Spleen (tissue), 11 donors: Measurements from ENCODE around the gene DEFB121. TPM values are rescaled to one million over a fixed set of nuclear protein-coding genes. Genes with fewer than 3 reads are reported as not detected.

Experiments
- DNase-seq: peaks from one replicate; pipeline ENCODE4 v3.0.0-alpha.2; 2020
- H3K27ac ChIP-seq, 8 donors: fragments of 200-600 bp; sonication (generic) in 7 of 8; 1 replicate in 4 of 8; 2 replicates in 4 of 8; pipeline versions ENCODE4 v1.5.0 to v1.8.0; 2016 to 2021; ENCODE audit warnings: inconsistent platforms in 4 of 8, mild to moderate bottlenecking in 4 of 8, moderate library complexity in 1 of 8
- H3K27me3 ChIP-seq, 7 donors: fragments of 200-600 bp; sonication (generic) in 6 of 7; replicated peaks in 1 of 7; 1 replicate in 4 of 7; 2 replicates in 3 of 7; pipeline versions ENCODE4 v1.5.0 to v1.8.0; 2016 to 2021; ENCODE audit warnings: inconsistent platforms in 3 of 7, mild to moderate bottlenecking in 1 of 7
- H3K36me3 ChIP-seq, 6 donors: fragments of 200-600 bp; sonication (generic) in 5 of 6; 1 replicate in 4 of 6; 2 replicates in 2 of 6; pipeline versions ENCODE4 v1.5.0 to v1.8.0; 2016 to 2021; ENCODE audit warnings: inconsistent platforms in 2 of 6
- H3K4me1 ChIP-seq, 6 donors: fragments of 200-600 bp; sonication (generic) in 5 of 6; 1 replicate in 3 of 6; 2 replicates in 3 of 6; pipeline versions ENCODE4 v1.5.0 to v1.8.0; 2016 to 2021; ENCODE audit warnings: inconsistent platforms in 3 of 6
- H3K4me3 ChIP-seq, 8 donors: fragments of 200-600 bp; sonication (generic) in 7 of 8; 1 replicate in 4 of 8; 2 replicates in 4 of 8; pipeline versions ENCODE4 v1.5.0 to v1.8.0; 2016 to 2021; ENCODE audit warnings: inconsistent platforms in 4 of 8, mild to moderate bottlenecking in 4 of 8, moderate library complexity in 2 of 8
- H3K9me3 ChIP-seq, 8 donors: fragments of 200-600 bp; sonication (generic) in 7 of 8; 1 replicate in 4 of 8; 2 replicates in 4 of 8; pipeline versions ENCODE4 v1.5.0 to v1.8.0; 2016 to 2021; ENCODE audit warnings: inconsistent platforms in 4 of 8
- POLR2A ChIP-seq, 3 donors: fragments of 450-650 bp; IDR thresholded peaks; one replicate each; pipeline ENCODE4 v1.5.1; 2017; ENCODE audit warnings: antibody characterized with exemption in 3 of 3, mild to moderate bottlenecking in 1 of 3
- POLR2AphosphoS5 ChIP-seq, 3 donors: sonication (generic); formaldehyde crosslinking; IDR thresholded peaks; one replicate each; pipeline ENCODE4 v1.5.1; 2017; ENCODE audit warnings: antibody characterized with exemption in 3 of 3
- WGBS, 5 donors: extraction: QIAGEN DNeasy Blood & Tissue Kit in 3 of 5; methylation state at CpG; one replicate each; pipeline versions ENCODE4 v1.1.5 to v1.1.7; 2013 to 2018; 5-methylcytosine and 5-hydroxymethylcytosine counted together
- intact Hi-C: fragments of 100-400 bp; cut with DNase I; formaldehyde crosslinking; loops from one replicate; pipeline ENCODE4 v1.15.0; 2023; ENCODE audit warnings: low total_unique reads
- polyA plus RNA-seq, 3 donors: library from polyadenylated mRNA; stranded (reverse); fragments of 200-250 nt; gene quantifications; one replicate each; pipeline ENCODE4 v1.2.1, GENCODE V29; 2013
- small RNA-seq, 4 donors: library from RNA; depleted of rRNA; stranded (forward); fragments of <200 nt; gene quantifications; one replicate each; pipeline ENCODE3, GENCODE V24; 2016
- total RNA-seq, 7 donors: library from RNA; depleted of rRNA in 3 of 7; stranded (reverse); fragments of >200 nt in 3 of 7; fragmentation: NEBNext Ultra II Directional in 4 of 7; extraction: Animal tissue kit (Norgen Biotek cat#: 25700) in 4 of 7; gene quantifications; one replicate each; pipeline versions ENCODE4 v1.1.0 to v1.2.1, GENCODE V29; 2016 to 2021
- TF ChIP-seq, protein P1 (sequence below), 11 experiments: fragments of 200-600 bp in 7 of 11; fragments of 450-650 bp in 4 of 11; sonication (generic) in 4 of 11; IDR thresholded peaks in 8 of 11; conservative IDR thresholded peaks in 3 of 11; 1 replicate in 7 of 11; 2 replicates in 4 of 11; pipeline versions ENCODE4 v1.4.0 to v1.8.0; 2016 to 2021; ENCODE audit warnings: antibody characterized with exemption in 11 of 11, inconsistent platforms in 4 of 11, mild to moderate bottlenecking in 1 of 11
- donor health status: healthy with polysubstance abuse.
- donor health status: DM: no; HTN: no; CAD: no; lungs with moderate emphysema.
- donor health status: DM: no; HTN: no; CAD: no.
- donor health status: Bipolar disorder and iron deficiency.
- donor health status: healthy.
- donor health status: DM: no; HTN: no; CAD: no.
- donor health status: DM: yes; HTN: yes; CAD: no.

DEFB121 gene
- total and polyA plus RNA-seq, 10 donors: not detected

DNA sequence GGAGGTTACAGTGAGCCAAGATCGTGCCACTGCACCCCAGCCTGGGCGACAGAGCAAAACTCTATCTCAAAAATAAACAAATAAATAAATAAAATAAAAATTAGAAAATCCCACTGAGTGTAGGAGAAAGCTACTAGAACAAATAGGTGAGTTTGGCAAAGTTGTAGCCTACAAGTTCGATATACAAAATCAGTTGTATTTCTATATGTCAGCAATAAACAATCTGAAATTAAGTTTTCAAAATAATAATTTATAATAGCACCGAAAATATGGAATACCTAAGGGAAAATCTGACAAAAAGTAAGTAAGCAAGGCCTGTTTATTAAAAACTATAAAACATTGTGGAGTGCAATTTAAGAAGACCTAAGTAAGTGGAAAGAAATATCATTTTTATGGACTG lies 42.7 kb downstream of the DEFB121 start:
- no peak for TF ChIP-seq POLR2AphosphoS5 (IDR thresholded peaks at IDR 0.05)
- TF ChIP-seq, protein P1, sequence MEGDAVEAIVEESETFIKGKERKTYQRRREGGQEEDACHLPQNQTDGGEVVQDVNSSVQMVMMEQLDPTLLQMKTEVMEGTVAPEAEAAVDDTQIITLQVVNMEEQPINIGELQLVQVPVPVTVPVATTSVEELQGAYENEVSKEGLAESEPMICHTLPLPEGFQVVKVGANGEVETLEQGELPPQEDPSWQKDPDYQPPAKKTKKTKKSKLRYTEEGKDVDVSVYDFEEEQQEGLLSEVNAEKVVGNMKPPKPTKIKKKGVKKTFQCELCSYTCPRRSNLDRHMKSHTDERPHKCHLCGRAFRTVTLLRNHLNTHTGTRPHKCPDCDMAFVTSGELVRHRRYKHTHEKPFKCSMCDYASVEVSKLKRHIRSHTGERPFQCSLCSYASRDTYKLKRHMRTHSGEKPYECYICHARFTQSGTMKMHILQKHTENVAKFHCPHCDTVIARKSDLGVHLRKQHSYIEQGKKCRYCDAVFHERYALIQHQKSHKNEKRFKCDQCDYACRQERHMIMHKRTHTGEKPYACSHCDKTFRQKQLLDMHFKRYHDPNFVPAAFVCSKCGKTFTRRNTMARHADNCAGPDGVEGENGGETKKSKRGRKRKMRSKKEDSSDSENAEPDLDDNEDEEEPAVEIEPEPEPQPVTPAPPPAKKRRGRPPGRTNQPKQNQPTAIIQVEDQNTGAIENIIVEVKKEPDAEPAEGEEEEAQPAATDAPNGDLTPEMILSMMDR (IDR thresholded peaks at IDR 0.05 in 8 of 11, conservative IDR thresholded peaks at IDR 0.05 in 3 of 11): no peak
- no peaks in the 10 kb centered on the region for H3K4me1 ChIP-seq
- no peak overlapping the region for H3K27ac ChIP-seq
- H3K36me3 ChIP-seq: no peaks in the 10 kb centered on the region
- intact Hi-C loops: no loop called here
- no peak for DNase-seq
- 65 to 84% (median 77%) methylated on average over 4 of the region's 4 CpGs for WGBS, 5 donors
- H3K9me3 ChIP-seq: peaks cover 0 to 21% (median 17%) of the 10 kb centered on the region in 8 donors
- no peak overlapping the region for H3K4me3 ChIP-seq
- H3K27me3 ChIP-seq: peaks cover 0 to 10% (median 0%) of the 10 kb centered on the region in 7 donors

DNA sequence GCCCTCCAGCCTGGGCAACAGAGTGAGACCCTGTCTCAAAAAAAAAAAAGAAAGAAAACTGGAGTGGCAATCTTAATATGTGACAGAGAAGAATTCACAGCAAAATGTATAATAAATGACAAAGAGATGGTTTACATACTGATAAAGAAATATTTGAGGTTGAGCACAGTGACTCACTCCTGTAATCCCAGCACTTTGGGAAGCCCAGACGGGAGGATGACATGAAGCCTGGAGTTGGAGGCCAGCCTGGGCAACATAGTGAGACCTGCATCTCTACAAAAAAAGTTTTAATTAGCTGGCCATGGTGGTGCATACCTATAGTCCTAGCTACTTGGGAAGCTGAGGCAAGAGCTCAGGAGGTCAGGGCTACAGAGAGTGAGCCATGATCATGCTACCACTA lies 50.0 kb downstream of the DEFB121 start:
- Histone ChIP-seq H3K4me3 (no peak overlapping the region), H3K27ac (no peak overlapping the region), H3K36me3 (no peaks in the 10 kb centered on the region), H3K4me1 (no peaks in the 10 kb centered on the region), H3K9me3 (peaks cover 0 to 6% (median 0%) of the 10 kb centered on the region in 8 donors), H3K27me3 (peaks cover 0 to 10% (median 0%) of the 10 kb centered on the region in 7 donors)
- TF ChIP-seq, protein P1 (IDR thresholded peaks at IDR 0.05 in 8 of 11, conservative IDR thresholded peaks at IDR 0.05 in 3 of 11): no peak
- TF ChIP-seq POLR2AphosphoS5 (IDR thresholded peaks at IDR 0.05): no peak
- TF ChIP-seq POLR2A (IDR thresholded peaks at IDR 0.05): no peak
- WGBS, 5 donors: 58 to 74% (median 67%) methylated on average over 1 of the region's 1 CpG
- DNase-seq: no peak
- intact Hi-C loops: no loop called here

Small RNAs within 50 kb of the gene (small RNA-seq; reads per million reads assigned to genes)
- gene DEFB117: 0 reads per million in 4 donors
- 0 reads per million in 4 donors for gene RF00561
- 0 reads per million in 4 donors for gene RNA5SP480

Other genes with a start within 250 kb of the DEFB121 start
- gene DEFB115, start 148.6 kb downstream of the DEFB121 start, total RNA-seq: not detected
- gene DEFB115, start 148.6 kb downstream of the DEFB121 start, polyA plus RNA-seq: not detected
- gene DEFB116, start 97.6 kb downstream of the DEFB121 start, total RNA-seq: not detected
- not detected for gene DEFB116, start 97.6 kb downstream of the DEFB121 start, polyA plus RNA-seq
- not detected for gene DEFB118, start 37.6 kb downstream of the DEFB121 start, total RNA-seq
- gene DEFB118, start 37.6 kb downstream of the DEFB121 start, polyA plus RNA-seq: not detected
- gene DEFB119, start 15.6 kb downstream of the DEFB121 start, total RNA-seq: not detected
- not detected for gene DEFB119, start 15.6 kb downstream of the DEFB121 start, polyA plus RNA-seq
- not detected for gene DEFB123, start 34.4 kb upstream of the DEFB121 start, total RNA-seq
- gene DEFB123, start 34.4 kb upstream of the DEFB121 start, polyA plus RNA-seq: not detected
- not detected for gene DEFB124, start 68.9 kb upstream of the DEFB121 start, total RNA-seq
- gene DEFB124, start 68.9 kb upstream of the DEFB121 start, polyA plus RNA-seq: under 1 TPM in 1 of 3 donors, not detected in 2; 0.24 TPM
- gene REM1, start 69.1 kb upstream of the DEFB121 start, total RNA-seq: 1 to 10 TPM in 6 of 7 donors, under 1 TPM in 1; 0.79 to 8.1 (median 1.7) TPM
- 1 to 10 TPM; 1.2 to 1.6 (median 1.4) TPM for gene REM1, start 69.1 kb upstream of the DEFB121 start, polyA plus RNA-seq
- gene HM13, start 108.2 kb upstream of the DEFB121 start, total RNA-seq: 100 to 1,000 TPM in 5 of 7 donors, 10 to 100 TPM in 2; 66.7 to 122 (median 104) TPM
- gene HM13, start 108.2 kb upstream of the DEFB121 start, polyA plus RNA-seq: 100 to 1,000 TPM in 1 of 3 donors, 10 to 100 TPM in 2; 62.1 to 105 (median 67.6) TPM
- 100 to 1,000 TPM in 5 of 7 donors, 10 to 100 TPM in 2; 77.1 to 222 (median 124) TPM for gene ID1, start 199.1 kb upstream of the DEFB121 start, total RNA-seq
- gene ID1, start 199.1 kb upstream of the DEFB121 start, polyA plus RNA-seq: 100 to 1,000 TPM in 2 of 3 donors, 10 to 100 TPM in 1; 47.6 to 131 (median 122) TPM
- gene COX4I2, start 231.7 kb upstream of the DEFB121 start, total RNA-seq: 1 to 10 TPM in 3 of 7 donors, not detected in 4; 1.1 to 1.5 (median 1.5) TPM
- gene COX4I2, start 231.7 kb upstream of the DEFB121 start, polyA plus RNA-seq: 1 to 10 TPM; 1.9 to 4.6 (median 2.0) TPM